GM18517 (cell line): Measurements from ENCODE around the gene SPATA6L.
A peak's percentile ranks its signal among the peaks of the same experiment; 100 is the strongest.
"Not testable (repeated sequence)": the region's sequence is repeated elsewhere in the genome, so short reads cannot be mapped to it uniquely, and the experiment has no call there.

ENCODE experiments used
- ATAC-seq: cut with Tn5 transposase; IDR thresholded peaks from one replicate; pipeline ENCODE4 v1.9.1; 2021; ENCODE audit warnings: mild to moderate bottlenecking, moderate library complexity; ENCODE audit not compliant: unreplicated experiment

SPATA6L gene

DNA sequence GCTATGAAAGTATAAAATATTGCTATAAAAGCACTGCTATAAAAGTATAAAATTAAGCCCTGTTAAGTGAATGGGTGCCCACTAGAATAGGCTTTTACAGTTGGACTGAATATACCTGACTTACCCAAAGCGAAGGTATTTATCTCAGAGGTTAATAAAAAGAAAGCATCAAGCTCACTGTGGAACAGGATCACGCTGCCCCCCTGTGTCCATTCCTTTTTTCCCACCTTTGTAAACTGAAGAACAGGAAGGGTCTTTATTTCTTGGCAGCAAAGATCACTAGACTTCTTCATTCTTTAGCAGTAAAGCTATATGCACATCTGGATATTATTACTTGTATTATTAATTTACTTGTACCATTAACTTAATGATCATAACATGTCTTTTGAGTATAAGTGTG, 26.3 kb downstream of the SPATA6L start:
- no peak for ATAC-seq

DNA sequence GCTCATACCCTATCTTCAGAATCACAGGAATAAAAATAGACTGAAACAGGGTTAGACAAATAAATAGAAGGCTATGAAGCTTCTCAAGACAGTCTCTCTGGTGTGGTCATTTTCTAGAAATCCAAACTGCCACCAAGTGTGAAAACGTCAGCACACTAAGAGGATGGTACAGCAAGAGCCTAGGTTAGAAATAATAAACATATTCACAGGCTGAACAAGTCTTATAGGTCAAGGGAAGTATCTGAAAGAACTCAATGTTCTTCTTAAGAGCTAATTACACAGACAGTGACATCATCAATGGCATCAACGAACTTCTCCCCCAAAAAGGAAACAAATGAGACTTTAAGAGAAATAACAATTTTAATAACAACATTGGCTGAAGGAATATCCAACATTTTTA, 26.9 kb downstream of the SPATA6L start:
- ATAC-seq: no peak

DNA sequence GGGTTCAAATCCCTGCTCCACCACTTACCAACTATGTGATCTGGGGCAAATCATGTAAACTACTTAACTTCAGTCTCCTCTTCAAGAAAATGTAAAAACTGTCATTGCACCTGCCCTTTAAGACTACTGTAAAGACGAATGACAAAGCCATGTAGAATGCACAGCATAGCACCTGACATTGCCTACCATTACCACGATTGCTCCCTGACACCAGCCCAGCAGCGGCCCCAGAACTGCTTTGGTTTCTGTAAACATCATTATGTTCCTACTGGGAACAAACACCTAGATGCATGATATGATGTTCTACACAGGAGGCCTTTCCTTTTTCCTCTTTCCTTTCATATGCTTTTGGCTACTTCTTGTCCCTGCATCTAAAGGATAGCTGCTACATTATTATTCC, 27.3 kb downstream of the SPATA6L start:
- ATAC-seq: no peak

DNA sequence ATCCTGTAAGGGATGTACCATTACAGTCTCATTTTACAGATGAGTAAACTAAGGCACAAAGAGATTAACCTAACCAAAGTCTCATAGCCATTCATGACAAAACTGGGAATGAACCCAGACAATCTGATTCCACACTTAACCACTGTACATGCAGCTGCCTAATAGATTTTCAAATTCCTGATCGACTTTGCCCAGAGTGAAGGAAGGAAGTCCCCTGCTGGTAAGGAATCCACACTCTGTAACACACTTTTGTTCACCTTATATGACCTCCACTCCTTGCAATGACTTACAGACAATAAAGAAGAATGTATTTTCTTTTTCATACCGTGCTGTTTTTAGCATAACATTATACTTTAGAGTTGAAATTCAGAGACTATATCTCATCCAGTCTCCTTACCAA, 35.4 kb downstream of the SPATA6L start:
- ATAC-seq: no peak

DNA sequence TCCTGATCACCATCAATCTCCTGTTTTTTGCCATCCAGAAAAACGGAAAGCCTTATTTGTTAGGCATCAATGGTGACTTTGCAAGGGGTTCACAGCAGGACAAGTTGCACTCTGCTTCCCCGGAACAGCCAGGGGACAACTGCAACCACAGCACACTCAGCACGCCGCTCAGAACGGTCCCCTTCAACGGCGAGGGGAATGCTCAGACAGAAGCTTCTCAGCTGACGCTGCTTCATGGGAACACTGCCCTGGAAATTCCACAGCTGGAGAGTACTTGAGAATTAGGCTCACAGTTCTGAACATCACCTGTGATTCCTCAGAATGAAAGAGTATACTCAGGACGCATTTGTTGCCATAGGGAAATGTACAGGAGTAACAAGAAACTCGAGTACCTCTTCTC, 44.3 kb downstream of the SPATA6L start:
- ATAC-seq: no peak

DNA sequence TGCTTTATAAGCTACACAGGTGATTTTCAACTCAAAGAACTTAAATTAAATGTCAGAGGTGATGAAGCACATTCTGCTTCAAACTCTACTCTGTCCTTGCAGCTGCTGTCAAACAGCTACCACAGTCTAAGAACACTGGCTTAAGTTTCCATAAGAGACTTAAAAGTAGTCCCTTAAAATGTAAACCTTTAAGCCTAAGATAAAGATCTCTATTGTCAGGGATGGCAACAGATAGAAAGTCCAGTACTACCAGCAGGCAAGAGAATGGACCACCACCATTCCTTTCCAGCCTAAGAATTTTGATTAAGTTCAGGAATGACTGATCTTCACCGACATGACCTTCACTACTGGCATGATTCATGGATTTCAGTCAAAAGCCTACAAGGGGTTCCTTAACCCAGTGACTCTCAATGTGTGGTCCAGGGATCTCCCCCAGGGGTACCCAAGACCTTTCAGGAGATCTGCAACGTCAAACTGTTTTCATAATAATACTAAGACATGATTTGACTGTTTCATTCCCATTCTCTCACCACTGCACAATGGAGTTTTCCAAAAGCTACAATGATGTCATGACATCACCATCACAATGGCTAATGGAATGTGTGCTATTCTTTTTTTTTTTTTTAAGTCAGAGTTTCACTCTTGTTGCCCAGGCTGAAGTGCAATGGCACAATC, 45.3 kb downstream of the SPATA6L start:
- no peak for ATAC-seq

DNA sequence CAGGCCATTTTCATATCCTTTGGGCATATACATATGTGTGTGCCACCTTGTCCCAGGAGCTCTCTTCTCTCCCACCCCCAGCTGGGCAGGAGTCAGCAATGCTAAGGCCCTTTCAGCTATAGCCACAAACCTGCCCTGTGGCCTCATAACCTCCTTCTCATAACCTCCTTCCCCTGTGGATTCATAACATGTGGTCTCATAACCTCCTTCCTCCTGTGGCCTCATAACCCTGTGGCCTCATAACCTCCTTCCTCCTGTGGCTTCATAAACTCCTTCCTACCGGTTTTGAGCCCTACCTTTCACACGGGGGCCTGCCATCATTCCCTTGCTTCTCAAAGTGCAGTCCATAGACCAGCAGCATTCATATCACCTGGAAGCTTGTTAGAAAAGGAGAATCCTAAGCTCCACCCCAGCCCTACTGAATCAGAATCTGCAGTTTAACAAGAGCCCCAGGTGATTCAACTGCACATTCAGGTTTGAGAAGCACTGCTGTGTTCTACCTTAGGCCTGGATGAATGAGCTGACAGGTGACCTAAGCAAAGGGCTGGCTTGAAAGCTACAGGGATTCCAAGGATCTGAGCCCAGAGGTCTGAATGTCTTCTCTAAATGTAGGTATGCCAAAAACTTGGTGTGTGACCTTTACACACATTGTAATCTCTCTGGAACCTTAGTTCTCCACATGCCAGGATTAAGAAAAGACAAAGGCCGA, 46.1 kb downstream of the SPATA6L start:
- ATAC-seq: no peak

DNA sequence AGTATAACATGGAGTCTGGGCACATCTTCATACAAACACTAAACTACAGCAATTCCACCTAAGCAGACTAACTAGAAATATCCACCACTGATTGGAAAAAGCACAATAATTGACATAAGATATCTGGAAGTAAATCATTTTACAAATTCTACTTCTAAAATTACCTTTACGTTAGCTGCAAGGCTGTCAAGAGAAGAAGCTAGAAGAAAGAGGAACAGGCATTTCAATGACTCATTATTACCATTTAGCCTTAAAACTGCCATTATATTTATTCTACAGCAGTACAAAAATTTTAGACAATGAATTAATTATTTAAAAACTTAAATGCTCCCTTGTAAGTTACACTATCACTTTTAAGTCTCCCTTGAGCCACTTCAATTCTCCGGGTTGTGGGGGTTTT, 47.6 kb downstream of the SPATA6L start:
- no peak for ATAC-seq

DNA sequence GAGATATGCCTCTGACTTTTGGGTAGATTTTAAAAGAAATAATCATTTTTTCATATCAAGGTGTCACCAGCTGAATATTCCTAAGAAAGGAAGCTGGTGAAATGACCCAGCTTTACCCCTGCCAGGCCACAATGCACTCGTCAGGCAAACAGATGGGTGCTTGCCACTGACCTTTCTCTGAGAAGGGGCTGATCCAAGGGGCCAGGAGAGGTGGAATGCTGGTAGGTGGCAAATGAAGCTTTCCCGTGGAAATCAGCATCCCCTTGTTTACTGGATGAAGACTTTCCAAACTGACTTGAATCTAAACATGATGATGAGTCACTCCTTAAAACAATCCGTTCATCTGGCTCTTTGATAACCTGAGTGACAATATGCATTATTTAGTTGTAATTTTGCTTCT, 48.5 kb downstream of the SPATA6L start:
- no peak for ATAC-seq

DNA sequence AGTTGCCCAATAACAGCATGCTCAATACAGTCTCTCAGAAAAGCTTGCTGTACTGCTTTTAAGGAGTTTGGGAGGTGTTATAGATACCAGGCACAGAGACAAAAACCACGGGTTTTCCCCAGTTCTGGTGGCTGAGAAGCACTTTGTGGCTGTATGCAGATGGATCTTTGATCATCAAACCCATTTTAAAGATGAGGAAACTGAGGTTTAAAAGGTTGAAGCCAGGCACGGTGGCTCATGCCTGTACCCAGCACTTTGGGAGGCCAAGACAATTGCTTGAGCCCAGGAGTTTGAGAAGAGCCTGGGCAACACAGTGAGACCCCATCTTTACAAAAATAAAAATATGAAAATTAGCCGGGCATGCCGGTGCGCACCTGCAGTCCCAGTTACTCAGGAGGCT, 50.5 kb downstream of the SPATA6L start:
- no peak for ATAC-seq

DNA sequence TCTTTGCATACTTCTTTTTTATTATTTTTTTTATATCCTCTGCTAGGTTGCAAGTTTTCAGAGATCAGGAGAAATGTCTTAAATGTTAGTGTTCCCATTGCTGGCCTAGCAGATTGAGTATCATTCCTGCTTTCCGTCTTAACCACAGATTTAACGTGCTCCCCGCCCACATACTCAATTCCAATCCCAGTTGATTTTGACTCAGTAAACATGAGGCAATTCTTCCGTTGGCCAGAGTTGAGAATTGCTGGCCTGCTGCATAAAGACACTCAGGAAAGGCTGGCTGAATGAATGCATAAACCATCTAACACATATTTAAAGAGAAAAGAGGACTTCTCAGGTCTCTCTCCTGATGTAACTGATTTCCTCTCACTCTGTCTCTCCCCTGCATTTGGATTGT, 51.0 kb downstream of the SPATA6L start:
- ATAC-seq: no peak

DNA sequence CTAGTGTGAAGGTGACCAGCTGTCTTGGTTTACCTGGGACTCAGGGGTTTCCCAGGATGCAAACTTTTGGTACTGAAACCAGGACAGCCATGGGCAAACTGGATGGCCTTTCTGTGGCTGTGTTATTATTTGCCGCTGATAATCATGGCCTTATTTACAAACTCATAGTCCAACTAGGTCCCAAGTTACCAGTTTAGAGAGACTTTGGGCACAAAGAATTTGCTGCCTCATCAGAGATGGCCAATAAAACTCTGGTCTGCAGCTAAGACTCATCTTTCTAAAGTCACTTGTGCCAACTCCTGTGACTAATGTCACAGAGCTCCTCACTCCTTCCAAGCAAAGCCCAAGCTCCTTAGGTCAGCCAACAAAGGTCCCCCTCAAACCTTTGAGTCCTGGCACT, 51.7 kb downstream of the SPATA6L start:
- ATAC-seq: no peak

DNA sequence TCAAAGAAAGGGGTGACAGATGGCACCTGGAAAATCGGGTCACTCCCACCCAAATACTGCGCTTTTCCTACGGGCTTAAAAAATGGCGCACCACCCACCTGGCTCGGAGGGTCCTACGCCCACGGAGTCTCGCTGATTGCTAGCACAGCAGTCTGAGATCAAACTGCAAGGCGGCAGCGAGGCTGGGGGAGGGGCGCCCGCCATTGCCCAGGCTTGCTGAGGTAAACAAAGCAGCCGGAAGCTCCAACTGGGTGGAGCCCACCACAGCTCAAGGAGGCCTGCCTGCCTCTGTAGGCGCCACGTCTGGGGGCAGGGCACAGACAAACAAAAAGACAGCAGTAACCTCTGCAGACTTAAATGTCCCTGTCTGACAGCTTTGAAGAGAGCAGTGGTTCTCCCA, 60.2 kb downstream of the SPATA6L start:
- ATAC-seq: not testable (repeated sequence)

DNA sequence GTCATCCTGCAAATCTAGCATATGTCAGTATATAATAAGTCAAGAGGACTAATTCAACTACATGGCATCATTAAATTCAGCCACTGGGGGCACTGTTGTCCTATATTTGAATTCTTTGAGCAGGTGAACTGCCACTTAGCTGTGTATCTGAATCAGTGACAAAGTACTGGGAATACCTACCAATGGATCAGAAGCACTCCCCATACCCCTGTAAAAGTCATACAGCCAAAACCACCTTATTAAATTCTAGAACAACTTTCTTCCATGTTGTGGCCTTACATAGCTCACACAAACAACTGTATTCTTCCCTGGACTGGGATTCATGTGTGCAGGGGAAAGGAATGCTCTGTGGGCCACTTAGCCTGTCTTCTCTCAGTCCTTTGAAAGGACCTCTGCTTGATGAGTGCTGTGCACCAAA, 61.6 kb downstream of the SPATA6L start:
- ATAC-seq: peak; percentile 79

DNA sequence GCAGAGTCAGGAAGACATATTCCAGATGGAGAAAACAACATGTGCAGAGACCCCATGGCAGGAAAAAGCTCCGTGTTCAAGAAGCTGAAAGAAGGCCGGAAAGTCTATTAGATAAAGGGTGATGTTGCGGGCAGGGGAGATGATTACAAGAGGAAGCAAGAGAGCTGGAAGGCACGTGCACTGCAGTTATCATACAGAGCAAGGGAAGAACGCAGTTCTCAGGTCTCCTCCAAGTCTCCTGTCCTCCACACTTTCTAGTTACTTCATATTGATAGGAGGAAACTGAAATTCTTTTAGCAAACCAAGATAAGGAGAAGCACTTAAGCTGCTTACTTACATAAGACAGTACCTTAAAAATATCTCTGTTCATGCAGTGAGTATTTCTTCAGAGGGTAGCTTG, 62.5 kb downstream of the SPATA6L start:
- no peak for ATAC-seq

DNA sequence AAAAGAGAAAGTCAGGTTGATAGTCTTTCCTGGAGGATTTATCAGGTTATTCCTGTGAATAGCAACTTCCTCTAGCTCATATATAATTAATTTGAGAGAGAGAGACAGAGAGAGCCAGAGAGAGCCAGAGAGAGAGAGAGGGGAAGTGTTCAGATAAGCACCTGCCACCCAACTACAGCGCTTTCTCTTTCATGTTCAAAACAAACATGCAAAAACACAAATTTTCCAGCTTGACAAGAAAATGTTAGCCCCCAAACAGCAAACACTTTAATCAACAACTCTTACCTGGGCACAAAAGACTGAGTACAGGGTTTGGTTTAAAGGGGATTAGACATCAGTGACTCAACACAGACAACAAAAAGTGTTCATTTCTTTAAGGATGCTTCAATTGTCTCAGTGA, 65.9 kb downstream of the SPATA6L start:
- no peak for ATAC-seq

DNA sequence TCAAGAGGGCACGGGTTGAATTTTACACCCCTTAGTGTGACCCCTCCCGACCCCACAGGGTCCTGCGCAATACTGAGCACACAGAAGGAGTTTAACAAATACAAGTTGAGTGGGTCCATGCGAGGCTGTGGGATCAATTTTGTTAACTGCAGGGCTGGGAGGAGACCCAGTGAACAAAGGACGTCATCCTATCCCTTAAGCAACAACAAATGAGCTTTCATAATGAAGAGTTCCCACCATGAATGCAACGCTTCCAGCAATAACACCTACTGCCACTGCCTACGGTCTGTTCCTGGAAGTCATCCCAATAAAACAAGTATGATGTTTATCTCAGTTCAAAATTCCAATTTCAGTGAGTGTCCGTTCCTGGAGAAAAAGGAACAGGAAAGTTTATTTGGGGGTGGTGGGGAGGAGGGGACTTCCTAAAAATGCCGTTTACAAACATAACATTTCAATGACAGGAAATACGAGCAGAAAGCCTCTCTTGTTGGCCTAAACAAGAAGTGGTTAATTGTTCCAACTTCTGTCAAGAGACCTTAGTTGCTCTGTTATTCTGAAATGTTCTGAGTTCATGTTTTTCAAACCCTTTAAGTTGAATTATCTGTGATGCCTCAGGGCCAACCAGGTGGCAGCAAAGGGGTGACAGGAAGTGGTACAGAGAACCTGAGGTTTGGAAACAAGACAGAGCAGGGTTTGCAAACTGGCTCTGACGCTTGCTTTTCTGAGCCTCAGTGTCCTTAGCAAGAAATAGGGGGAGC, 69.9 kb downstream of the SPATA6L start:
- no peak for ATAC-seq

DNA sequence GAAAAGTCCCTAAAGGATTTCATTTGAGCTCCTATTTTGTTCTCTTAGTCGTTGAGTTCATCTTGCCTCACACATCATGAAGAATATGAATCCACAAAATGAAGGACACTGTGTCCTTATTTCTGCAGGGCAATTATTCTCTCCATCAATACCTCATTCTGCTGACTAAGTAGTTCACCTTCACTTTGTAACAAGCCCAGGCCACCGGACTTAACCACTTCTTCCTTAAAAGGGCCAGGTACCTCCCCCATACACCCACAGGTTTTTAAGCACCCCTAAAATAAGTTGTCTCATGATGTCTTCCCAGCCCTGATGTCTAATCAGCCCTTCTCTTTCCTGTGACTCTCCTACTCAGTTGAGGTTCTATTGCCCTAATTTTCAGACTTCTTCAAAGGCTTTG, 71.3 kb downstream of the SPATA6L start:
- no peak for ATAC-seq

DNA sequence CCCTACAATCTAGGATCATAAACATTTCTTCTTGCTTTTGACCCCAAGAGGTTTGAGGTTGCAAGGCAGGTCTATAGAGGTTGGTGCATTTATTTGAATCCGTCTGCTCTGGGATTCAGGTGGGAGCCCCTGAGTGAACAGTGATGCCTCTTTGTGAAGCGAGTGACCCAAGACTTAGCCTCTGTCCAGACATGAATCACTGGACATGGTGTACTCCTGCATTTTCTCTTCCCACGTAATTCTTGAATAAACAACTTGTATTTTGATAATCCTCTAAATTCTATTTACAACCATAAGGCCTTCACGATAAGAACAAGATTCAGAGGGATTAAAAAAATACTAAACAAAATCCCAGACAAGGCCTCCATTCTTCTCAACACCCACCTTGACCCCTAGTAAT, 71.7 kb downstream of the SPATA6L start:
- ATAC-seq: no peak

DNA sequence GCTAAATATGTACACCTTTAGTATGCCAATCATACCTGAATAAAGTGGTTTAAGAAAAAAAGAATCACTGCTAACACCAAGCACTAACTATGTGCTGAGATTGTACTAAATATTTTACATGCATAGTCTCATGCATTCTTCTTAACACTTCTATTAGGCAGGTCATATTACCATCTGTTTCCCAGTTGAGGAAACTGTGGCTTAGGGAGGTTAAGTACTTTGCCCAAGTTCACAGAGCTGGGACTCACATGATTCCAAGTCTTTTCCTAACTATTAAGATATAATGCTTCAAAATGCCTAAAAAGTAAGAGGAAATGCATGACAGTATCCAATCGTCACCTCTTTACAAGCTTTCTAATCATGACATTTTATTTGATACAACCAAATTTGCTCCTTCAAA, 73.4 kb downstream of the SPATA6L start:
- ATAC-seq: no peak

DNA sequence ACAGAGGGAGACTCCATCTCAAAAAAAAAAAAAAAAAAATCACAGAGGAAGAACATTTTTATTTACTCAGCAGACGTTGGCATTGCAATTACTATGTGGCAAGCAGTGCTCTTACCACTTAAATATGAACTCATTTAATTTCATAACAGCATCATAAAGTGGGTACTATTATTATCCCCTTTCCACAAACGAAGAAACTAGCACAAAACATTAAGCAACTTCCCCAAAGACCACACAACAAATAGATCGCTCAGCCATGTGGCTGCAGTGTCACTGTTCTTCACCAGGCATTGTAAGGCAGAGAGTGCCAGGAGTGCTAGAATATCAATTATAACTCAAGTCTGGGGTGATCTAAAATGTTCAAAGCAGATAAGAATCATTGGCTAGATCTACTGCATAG, 74.0 kb downstream of the SPATA6L start:
- ATAC-seq: no peak

DNA sequence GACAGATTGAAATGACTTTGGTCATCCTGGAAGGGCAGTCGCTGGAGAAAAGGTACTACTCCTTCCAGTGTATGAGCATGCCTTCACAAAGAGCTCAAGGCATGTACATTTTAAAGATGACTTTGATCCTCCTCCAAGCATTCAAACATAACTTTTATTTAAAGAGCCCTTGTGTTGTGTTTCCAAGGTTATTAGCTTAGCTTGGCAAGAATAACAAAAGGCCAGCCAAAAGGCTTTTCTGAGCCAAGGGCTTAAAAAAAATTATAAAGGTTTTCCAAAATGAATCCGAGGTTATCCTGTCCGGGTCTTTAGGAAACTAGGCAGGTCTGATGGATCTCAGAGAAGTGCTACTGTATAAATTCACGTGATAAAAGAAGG, 75.2 kb downstream of the SPATA6L start:
- ATAC-seq: no peak
